HepG2 (cell line): Measurements from ENCODE around the gene CPB2.

Experiments used
- ARNT ChIP-seq: fragments of 450-650 bp; IDR thresholded peaks from 2 replicates; pipeline ENCODE4 v1.6.1; 2017
- ELF1 ChIP-seq: sonication (generic); formaldehyde crosslinking; IDR thresholded peaks from 2 replicates; pipeline ENCODE4 v1.4.0; 2020; ENCODE audit warnings: missing genetic modification reagents
- HBP1 ChIP-seq: IDR thresholded peaks from 2 replicates; pipeline ENCODE4 v1.6.1; 2016; ENCODE audit warnings: low read depth, control low read depth
- NFYC ChIP-seq: IDR thresholded peaks from 2 replicates; pipeline ENCODE4 v1.6.1; 2016; ENCODE audit warnings: missing genetic modification reagents, missing compliant biosample characterization
- PRDM15 ChIP-seq: sonication (generic); formaldehyde crosslinking; IDR thresholded peaks from 2 replicates; pipeline ENCODE4 v1.4.0; 2020; ENCODE audit warnings: missing genetic modification reagents
- SNRNP70 ChIP-seq: fragments of 200-400 bp; formaldehyde crosslinking; IDR thresholded peaks from 2 replicates; pipeline ENCODE4 v1.6.1; 2017; ENCODE audit warnings: mild to moderate bottlenecking, low read depth, low read length, moderate library complexity
- SSRP1 ChIP-seq: IDR thresholded peaks from 2 replicates; pipeline ENCODE4 v1.6.1; 2016; ENCODE audit warnings: control low read depth
- TARDBP ChIP-seq: sonication (generic); formaldehyde crosslinking; IDR thresholded peaks from 2 replicates; pipeline ENCODE4 v1.8.0; 2022; ENCODE audit warnings: mild to moderate bottlenecking, missing genetic modification reagents
- TOE1 ChIP-seq: sonication (generic); formaldehyde crosslinking; IDR thresholded peaks from 2 replicates; pipeline ENCODE4 v1.4.0; 2020; ENCODE audit warnings: mild to moderate bottlenecking, missing genetic modification reagents

- no peak for TF ChIP-seq HBP1 (CRISPR knock-in tag)
- TF ChIP-seq PRDM15 (CRISPR knock-in tag): no peak
- TF ChIP-seq ELF1 (CRISPR knock-in tag): no peak
- no peak for TF ChIP-seq ARNT
- TF ChIP-seq SNRNP70: no peak
- no peak for TF ChIP-seq TARDBP (CRISPR knock-in tag)
- TF ChIP-seq SSRP1 (CRISPR knock-in tag): no peak
- no peak for TF ChIP-seq TOE1 (CRISPR knock-in tag)
- no peak for TF ChIP-seq NFYC (CRISPR knock-in tag)
Measured at GRCh38 chr13:46004491-46004890, 100.3 kb downstream of the CPB2 start.
